Stomach (tissue), 4 donors: ENCODE data around the gene HDAC3.

Source experiments
- EP300 ChIP-seq: sonication (generic); formaldehyde crosslinking; IDR thresholded peaks from one replicate; pipeline ENCODE4 v1.6.1; 2017; ENCODE audit warnings: antibody characterized with exemption
- POLR2A ChIP-seq, 4 donors: fragments of 450-650 bp; IDR thresholded peaks; one replicate each; pipeline ENCODE4 v1.6.1; 2016; ENCODE audit warnings: antibody characterized with exemption in 4 of 4, control low read depth in 2 of 4, mild to moderate bottlenecking in 1 of 4, moderate library complexity in 1 of 4
- POLR2AphosphoS5 ChIP-seq, 3 donors: sonication (generic); formaldehyde crosslinking; IDR thresholded peaks; one replicate each; pipeline ENCODE4 v1.6.1; 2016; ENCODE audit warnings: antibody characterized with exemption in 3 of 3
- TF ChIP-seq, protein P1 (sequence below), 7 experiments: fragments of 450-650 bp in 4 of 7; fragments of 200-600 bp in 3 of 7; sonication (generic) in 3 of 7; IDR thresholded peaks; one replicate each; pipeline ENCODE4 v1.5.1; 2016 to 2019; ENCODE audit warnings: antibody characterized with exemption in 7 of 7, control low read depth in 2 of 7, mild to moderate bottlenecking in 1 of 7

DNA sequence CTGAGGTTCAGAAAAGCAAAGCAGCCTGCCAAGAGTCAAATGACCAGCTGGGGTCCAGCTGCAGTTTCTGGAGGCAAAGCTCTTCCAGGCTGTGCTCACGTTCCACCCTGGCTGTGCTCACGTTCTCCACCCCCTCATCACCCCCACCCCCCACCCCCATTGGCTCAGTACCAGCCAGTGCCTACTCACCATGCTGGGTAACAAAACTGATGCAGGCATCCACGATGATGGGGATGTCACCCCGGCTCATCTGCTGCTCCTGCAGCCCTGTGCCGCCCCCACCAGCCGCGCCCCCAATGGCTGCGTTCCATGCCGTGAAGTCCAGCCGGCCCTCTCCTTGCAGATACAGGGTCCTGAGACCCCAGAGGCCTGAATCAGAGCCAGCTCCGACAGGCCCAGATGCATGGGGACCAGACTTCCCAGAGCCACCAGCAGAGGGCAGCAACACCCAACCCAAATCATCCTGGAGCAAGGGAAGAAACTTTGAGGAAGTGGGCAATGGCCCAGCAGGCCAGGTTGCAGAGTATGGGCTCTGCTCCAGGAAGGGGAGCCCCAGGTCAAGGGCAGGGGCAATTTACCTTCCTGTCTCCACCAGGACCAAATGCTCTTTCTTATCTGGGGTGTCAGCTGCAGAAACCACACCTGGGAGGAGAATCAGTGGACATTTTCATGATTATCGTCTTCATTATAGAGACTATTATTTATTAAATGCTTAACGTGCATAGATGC, 28.2 kb upstream of the HDAC3 start:
- TF ChIP-seq POLR2AphosphoS5 (IDR thresholded peaks at IDR 0.05) (peak in 1 of 3 donors; percentile 71), POLR2A (IDR thresholded peaks at IDR 0.05) (no peak), EP300 (no peak)
- TF ChIP-seq, protein P1, sequence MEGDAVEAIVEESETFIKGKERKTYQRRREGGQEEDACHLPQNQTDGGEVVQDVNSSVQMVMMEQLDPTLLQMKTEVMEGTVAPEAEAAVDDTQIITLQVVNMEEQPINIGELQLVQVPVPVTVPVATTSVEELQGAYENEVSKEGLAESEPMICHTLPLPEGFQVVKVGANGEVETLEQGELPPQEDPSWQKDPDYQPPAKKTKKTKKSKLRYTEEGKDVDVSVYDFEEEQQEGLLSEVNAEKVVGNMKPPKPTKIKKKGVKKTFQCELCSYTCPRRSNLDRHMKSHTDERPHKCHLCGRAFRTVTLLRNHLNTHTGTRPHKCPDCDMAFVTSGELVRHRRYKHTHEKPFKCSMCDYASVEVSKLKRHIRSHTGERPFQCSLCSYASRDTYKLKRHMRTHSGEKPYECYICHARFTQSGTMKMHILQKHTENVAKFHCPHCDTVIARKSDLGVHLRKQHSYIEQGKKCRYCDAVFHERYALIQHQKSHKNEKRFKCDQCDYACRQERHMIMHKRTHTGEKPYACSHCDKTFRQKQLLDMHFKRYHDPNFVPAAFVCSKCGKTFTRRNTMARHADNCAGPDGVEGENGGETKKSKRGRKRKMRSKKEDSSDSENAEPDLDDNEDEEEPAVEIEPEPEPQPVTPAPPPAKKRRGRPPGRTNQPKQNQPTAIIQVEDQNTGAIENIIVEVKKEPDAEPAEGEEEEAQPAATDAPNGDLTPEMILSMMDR (IDR thresholded peaks at IDR 0.05) = peak in 5 of 7 experiments; percentile 80 to 93 (median 88)
